Measurements from ENCODE around the gene PAQR4.
A peak's percentile ranks its signal among the peaks of the same experiment; 100 is the strongest.

The PAQR4 gene

GRCh38 chr16:3007957-3008689, 39.0 kb downstream of the PAQR4 start:
- no peak for DNase-seq

DNA sequence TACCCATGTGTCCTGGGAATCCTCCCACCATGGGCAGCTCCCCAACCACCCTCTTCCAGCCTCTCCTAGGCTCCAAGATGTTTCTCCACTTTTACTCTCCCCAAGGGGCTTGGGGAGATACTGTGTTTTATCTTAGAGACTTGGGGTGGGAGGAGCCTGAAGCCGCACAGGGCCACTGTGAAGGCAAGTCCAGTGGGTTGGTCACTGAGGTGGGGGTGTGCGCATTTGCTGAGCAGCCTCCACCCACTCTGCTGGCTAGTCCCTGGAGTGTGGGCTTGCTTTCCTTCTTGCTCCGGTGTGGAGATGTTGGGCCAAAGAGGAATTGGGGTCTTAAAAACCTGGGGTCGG, 39.5 kb downstream of the PAQR4 start:
- no peak for DNase-seq

- DNase-seq, result no peak
Measured at GRCh38 chr16:3009568-3010390, 40.6 kb downstream of the PAQR4 start.

DNA sequence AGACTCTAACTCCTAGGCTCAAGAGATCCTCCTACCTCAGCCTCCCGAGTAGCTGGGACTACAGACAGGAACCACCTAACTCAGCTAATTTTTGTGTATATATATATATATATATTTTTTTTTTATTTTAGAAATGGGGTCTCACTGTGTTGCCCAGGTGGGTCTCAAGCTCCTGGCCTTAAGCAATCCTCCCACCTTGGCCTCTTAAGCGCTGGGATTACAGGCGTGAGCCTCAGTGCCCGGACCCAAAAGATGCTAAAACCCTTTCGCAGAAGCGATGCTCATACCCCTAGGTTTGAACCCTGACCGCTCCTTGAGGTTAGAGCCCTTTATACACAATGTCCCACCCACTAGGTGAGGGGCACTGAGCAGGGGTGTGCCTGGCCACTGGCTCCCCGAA, 41.4 kb downstream of the PAQR4 start:
- DNase-seq, result no peak

GRCh38 chr16:3012246-3012645, 43.1 kb downstream of the PAQR4 start:
- DNase-seq, result no peak

DNA sequence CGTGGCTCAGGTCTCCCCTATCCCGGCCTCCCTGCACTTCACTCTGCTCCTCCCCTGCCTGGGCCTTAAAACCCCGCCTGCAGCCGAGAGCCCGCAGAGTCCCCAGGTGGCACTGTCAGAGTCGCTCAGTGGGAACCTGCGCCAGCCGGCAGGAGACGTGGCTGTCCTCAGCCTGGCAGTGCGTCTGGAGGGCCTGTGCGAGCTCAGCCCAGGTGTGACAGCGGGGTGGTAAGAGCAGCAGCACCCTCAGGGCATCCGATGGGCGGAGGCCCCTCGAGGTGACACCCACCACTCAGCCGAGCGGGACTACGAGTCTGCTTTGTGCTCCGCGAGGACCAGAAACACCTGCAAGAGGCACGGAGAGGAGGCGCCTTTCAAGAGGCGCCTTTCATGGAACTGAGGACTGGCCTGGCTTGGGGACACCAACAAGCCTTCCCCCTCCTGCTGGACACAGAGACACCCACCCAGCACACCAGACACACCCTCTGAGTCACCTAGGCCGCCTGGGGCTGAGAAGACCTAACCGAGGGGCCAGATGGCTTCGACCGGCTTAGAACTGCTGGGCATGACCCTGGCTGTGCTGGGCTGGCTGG, 43.8 kb downstream of the PAQR4 start, which contains the start of gene CLDN9:
CLDN9 (plus strand) TSS at position 96 of the 593 bp plus-strand sequence; CDS start at position 536, 440 bp downstream.
- DNase-seq, result no peak

- no peak for DNase-seq
Measured at GRCh38 chr16:3013491-3013951, 44.4 kb downstream of the PAQR4 start.

DNA sequence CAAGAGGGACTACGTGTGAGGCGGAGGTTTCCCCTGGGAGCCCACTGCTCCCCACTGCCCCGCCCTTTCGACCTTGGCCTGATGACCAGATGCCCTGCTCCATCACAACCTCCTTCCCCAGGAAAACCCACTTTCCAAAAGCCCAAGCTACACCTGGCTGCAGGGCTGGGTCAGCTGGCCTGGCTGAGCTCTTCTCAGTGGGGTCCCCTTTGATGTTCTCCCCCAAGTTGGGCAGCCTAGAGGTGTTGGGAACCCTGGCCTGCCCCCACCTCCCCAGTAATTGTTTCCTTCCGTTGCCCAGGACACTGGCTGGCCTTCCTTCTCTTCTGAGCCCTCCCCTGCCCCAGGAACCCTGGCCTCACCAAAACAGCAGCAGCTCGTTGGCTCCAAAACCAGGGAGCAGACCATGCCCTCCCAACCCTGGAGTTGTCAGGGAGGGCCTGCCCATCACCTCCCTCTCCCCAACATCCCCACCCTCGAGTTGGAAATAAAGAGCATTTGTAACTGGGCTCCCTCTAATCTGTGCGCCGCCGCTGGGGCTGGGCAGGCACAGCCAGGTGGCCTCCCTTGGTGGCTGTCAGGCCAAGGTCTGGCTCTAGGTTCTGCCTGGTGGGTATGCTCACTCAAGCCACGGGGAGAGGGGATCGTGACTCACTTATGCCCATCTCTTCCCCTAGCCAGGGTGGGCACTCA, 45.0 kb downstream of the PAQR4 start:
- no peak for DNase-seq

DNA sequence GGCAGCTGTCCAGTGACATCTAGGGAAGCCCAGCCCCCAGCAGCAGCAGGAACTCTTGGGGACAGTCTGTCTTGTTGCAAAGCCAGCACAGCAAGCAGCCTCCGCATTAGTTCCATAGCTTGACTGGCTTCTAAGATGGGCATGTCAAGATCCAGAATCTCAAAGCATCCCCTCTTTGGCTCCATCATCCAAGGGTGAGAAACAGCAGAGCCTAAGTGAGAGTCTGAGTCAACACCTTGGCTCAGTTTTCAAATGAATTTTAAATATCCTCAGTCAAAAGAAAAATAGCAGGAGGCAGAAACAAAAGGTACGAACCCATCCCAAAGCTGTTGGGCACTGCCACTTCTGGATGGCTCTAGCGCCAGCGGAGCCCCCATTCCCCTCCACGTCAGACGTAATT, 45.8 kb downstream of the PAQR4 start:
- DNase-seq, result no peak

DNA sequence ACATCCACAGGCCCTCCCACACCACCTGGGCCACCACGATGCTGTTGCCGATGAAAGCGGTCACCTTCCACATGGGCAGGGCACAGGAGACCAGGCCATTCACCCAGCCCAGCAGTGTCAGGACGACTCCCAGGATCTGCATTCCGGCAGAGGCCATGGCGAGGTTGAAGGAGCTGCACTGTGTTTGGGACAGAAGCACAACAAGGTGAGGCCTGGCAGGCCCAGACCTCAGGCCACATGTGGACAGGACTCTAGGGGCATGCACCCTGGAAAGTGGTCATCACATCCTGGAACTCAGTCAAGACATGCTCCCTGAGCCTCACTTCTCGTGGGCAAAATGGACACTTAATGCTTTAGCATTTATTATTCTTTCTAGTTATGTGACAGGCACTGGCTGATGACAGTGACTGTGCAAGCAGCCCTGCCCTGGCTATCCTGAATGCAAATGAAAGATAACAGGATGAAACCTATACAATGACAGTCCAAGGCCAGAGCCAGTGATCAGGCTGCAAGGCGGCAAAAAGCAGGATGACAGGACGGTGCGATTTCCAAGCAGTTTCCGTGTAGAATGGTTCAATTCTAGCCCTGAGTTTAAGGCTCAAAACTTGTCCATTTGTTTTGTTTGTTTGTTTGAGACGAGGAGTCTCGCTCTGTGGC, 46.8 kb downstream of the PAQR4 start:
- DNase-seq, result no peak

DNA sequence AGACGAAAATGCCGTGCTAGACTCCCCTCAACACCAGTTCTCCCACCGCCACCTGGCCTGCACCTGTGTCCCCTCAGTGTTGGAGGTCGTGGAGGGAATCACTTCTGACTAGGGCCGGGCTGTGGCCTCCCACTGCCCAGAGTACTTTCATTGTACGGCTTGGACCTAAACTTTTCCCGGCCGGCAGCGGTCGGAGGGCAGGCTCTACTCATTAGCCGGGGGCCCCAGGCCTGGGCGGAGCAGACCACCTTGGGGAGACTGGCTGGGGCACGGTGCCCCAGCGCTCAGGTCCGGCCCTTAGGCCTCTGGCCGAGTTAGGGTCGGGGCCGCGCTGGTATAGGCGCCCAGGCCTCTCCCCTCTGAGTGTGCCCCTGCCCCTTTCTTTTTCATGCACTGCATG, 48.2 kb downstream of the PAQR4 start:
- DNase-seq, result no peak

GRCh38 chr16:3017794-3018506, 48.8 kb downstream of the PAQR4 start, which contains the start of gene CLDN6:
Gene CLDN6 (minus strand): TSS chr16:3018183. CDS start chr16:3016021, 2,162 bp downstream.
- DNase-seq, result peak; percentile 13

DNA sequence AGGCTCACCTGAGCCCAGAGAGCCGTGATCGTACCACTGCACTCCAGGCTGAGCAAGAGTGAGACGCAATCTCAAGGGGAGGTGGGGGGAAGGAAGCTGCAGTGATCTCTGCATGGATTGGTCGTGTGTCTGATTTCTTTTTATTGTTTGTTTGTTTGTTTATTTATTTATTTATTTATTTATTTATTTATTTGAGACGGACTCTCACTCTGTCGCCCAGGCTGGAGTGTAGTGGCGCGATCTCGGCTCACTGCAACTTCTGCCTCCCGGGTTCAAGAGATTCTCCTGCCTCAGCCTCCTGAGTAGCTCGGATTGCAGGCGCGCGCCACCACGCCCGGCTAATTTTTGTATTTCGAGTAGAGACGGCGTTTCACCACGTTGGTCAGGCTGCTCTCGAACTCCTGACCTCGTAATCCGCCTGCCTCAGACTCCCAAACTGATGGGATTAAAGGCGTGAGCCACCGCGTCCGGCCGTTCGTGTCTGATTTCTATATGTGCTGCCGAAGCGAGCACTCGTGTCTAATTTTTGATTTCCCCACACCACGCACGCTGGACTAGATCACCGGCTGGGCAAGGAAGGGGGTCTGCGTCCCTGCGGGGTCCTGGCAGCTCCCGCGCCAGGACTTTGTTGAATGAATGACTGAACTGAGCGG, 50.6 kb downstream of the PAQR4 start:
- no peak for DNase-seq

DNA sequence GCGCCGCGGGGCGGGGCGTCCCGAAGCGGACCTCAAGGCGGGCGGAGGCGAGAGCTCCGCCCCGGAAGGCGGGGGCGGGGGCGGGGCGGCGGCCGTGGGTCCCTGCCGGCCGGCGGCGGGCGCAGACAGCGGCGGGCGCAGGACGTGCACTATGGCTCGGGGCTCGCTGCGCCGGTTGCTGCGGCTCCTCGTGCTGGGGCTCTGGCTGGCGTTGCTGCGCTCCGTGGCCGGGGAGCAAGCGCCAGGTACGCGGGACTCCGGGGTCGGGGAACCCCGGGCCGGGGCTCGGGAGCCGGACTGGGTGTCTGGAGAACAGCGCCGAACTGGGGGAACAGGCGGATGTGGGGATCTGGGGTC, 51.1 kb downstream of the PAQR4 start, which contains the start of gene TNFRSF12A:
TNFRSF12A (plus strand) TSS at position 122 of the 357 bp plus-strand sequence; CDS start at position 152, 30 bp downstream.
- DNase-seq, result no peak

GRCh38 chr16:3020604-3021448, 51.7 kb downstream of the PAQR4 start:
- DNase-seq, result no peak

GRCh38 chr16:3021449-3022207, 52.5 kb downstream of the PAQR4 start:
- DNase-seq, result peak; percentile 23

GRCh38 chr16:3022208-3022683, 53.1 kb downstream of the PAQR4 start:
- no peak for DNase-seq

DNA sequence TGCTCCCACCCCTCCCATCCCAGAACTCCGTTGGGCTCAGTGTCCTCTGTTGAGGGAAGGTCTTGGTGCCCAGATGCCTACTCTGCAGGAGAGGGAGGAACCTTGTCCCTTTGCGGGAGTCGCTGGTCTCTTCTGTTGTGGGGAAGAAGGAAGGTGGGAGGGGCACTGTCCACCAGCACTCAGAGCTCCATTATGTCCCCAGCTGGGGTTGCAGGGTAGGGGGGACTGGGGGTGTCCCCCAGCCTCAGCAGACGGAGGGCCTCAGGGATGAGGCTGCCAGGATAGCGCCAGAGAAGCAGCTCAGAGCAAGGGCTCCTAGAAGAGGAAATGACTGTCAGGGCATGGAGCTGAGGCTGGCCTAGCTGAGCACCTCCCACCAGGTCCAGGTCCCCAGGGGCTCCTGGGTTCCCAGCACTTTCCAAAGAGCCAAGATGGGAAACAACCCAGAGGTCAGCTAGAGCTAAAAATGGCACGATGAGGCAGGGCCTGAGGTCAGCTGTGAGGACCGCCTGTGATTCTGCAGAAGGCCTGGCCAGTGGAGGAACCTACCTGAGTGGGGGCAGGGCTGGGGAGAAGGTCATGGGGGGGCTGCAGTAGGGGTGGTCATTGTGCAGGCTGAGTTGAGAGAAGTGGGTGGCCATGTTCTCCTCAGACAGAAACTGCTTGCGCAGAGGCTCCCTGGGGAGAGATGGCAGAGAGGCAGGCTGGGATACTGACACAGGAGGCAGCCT, 53.7 kb downstream of the PAQR4 start:
- no peak for DNase-seq

Data from SHP77 treated with DMSO at 0.1 percent for 48 hours (cell line).